ENCODE measurements around the gene ANKRD13C.
A peak's percentile ranks its signal among the peaks of the same experiment; 100 is the strongest.

Gene ANKRD13C

GRCh38 chr1:70220517-70221237, 133.8 kb downstream of the ANKRD13C start:
- ATAC-seq, result peak; percentile 3
- TF ChIP-seq ZFP3 (CRISPR knock-in tag; IDR thresholded peaks at IDR 0.05) (no peak), GLIS3 (CRISPR knock-in tag; IDR thresholded peaks at IDR 0.05) (no peak), ZFP30 (CRISPR knock-in tag; IDR thresholded peaks at IDR 0.05) (no peak), OSR1 (CRISPR knock-in tag; IDR thresholded peaks at IDR 0.05) (no peak)

GRCh38 chr1:70220015-70220414, 134.5 kb downstream of the ANKRD13C start:
- no peak for ATAC-seq
- TF ChIP-seq CSDC2 (CRISPR knock-in tag; IDR thresholded peaks at IDR 0.05), result no peak
- no peak for TF ChIP-seq TOX (CRISPR knock-in tag; IDR thresholded peaks at IDR 0.05; ENCODE audit: borderline replicate concordance)
- no peak for TF ChIP-seq TCF4 (CRISPR knock-in tag; IDR thresholded peaks at IDR 0.05; ENCODE audit: borderline replicate concordance)
- TF ChIP-seq RARB (CRISPR knock-in tag; IDR thresholded peaks at IDR 0.05), result no peak
- no peak for TF ChIP-seq SNAI2 (CRISPR knock-in tag; IDR thresholded peaks at IDR 0.05)
- TF ChIP-seq ZFP3 (CRISPR knock-in tag; IDR thresholded peaks at IDR 0.05), result no peak
- TF ChIP-seq PPARA (CRISPR knock-in tag; IDR thresholded peaks at IDR 0.05; ENCODE audit: borderline replicate concordance), result no peak
- TF ChIP-seq PATZ1 (CRISPR knock-in tag; IDR thresholded peaks at IDR 0.05; ENCODE audit: borderline replicate concordance), result no peak
- no peak for TF ChIP-seq ZFP30 (CRISPR knock-in tag; IDR thresholded peaks at IDR 0.05)
- TF ChIP-seq, protein P1, sequence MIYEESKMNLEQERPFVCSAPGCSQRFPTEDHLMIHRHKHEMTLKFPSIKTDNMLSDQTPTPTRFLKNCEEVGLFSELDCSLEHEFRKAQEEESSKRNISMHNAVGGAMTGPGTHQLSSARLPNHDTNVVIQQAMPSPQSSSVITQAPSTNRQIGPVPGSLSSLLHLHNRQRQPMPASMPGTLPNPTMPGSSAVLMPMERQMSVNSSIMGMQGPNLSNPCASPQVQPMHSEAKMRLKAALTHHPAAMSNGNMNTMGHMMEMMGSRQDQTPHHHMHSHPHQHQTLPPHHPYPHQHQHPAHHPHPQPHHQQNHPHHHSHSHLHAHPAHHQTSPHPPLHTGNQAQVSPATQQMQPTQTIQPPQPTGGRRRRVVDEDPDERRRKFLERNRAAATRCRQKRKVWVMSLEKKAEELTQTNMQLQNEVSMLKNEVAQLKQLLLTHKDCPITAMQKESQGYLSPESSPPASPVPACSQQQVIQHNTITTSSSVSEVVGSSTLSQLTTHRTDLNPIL (CRISPR knock-in tag; IDR thresholded peaks at IDR 0.05; ENCODE audit: low read depth), result no peak
- no peak for TF ChIP-seq ZNF8 (CRISPR knock-in tag; IDR thresholded peaks at IDR 0.05)

GRCh38 chr1:70211541-70211940, 143.0 kb downstream of the ANKRD13C start:
- TF ChIP-seq BACH2 (CRISPR knock-in tag; IDR thresholded peaks at IDR 0.05; ENCODE audit: borderline replicate concordance), result no peak
- TF ChIP-seq POU6F1 (CRISPR knock-in tag; IDR thresholded peaks at IDR 0.05; ENCODE audit: borderline replicate concordance, low read depth), result no peak
- no peak for TF ChIP-seq CSDC2 (CRISPR knock-in tag; IDR thresholded peaks at IDR 0.05)
- no peak for TF ChIP-seq ZNF8 (CRISPR knock-in tag; IDR thresholded peaks at IDR 0.05)
- no peak for TF ChIP-seq TOX (CRISPR knock-in tag; IDR thresholded peaks at IDR 0.05; ENCODE audit: borderline replicate concordance)
- TF ChIP-seq TCF4 (CRISPR knock-in tag; IDR thresholded peaks at IDR 0.05; ENCODE audit: borderline replicate concordance), result no peak
- no peak for TF ChIP-seq ZC3H10 (CRISPR knock-in tag; IDR thresholded peaks at IDR 0.05)
- no peak for TF ChIP-seq ZFP30 (CRISPR knock-in tag; IDR thresholded peaks at IDR 0.05)
- TF ChIP-seq, protein P2, sequence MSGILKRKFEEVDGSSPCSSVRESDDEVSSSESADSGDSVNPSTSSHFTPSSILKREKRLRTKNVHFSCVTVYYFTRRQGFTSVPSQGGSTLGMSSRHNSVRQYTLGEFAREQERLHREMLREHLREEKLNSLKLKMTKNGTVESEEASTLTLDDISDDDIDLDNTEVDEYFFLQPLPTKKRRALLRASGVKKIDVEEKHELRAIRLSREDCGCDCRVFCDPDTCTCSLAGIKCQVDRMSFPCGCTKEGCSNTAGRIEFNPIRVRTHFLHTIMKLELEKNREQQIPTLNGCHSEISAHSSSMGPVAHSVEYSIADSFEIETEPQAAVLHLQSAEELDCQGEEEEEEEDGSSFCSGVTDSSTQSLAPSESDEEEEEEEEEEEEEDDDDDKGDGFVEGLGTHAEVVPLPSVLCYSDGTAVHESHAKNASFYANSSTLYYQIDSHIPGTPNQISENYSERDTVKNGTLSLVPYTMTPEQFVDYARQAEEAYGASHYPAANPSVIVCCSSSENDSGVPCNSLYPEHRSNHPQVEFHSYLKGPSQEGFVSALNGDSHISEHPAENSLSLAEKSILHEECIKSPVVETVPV (CRISPR knock-in tag; IDR thresholded peaks at IDR 0.05), result no peak
- TF ChIP-seq ESRRG (CRISPR knock-in tag; IDR thresholded peaks at IDR 0.05), result no peak
- no peak for TF ChIP-seq ISL1 (CRISPR knock-in tag; IDR thresholded peaks at IDR 0.05)
- no peak for TF ChIP-seq OSR1 (CRISPR knock-in tag; IDR thresholded peaks at IDR 0.05)
- TF ChIP-seq, protein P3, sequence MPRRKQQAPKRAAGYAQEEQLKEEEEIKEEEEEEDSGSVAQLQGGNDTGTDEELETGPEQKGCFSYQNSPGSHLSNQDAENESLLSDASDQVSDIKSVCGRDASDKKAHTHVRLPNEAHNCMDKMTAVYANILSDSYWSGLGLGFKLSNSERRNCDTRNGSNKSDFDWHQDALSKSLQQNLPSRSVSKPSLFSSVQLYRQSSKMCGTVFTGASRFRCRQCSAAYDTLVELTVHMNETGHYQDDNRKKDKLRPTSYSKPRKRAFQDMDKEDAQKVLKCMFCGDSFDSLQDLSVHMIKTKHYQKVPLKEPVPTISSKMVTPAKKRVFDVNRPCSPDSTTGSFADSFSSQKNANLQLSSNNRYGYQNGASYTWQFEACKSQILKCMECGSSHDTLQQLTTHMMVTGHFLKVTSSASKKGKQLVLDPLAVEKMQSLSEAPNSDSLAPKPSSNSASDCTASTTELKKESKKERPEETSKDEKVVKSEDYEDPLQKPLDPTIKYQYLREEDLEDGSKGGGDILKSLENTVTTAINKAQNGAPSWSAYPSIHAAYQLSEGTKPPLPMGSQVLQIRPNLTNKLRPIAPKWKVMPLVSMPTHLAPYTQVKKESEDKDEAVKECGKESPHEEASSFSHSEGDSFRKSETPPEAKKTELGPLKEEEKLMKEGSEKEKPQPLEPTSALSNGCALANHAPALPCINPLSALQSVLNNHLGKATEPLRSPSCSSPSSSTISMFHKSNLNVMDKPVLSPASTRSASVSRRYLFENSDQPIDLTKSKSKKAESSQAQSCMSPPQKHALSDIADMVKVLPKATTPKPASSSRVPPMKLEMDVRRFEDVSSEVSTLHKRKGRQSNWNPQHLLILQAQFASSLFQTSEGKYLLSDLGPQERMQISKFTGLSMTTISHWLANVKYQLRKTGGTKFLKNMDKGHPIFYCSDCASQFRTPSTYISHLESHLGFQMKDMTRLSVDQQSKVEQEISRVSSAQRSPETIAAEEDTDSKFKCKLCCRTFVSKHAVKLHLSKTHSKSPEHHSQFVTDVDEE (CRISPR knock-in tag; IDR thresholded peaks at IDR 0.05), result no peak
- no peak for TF ChIP-seq ZNF70 (CRISPR knock-in tag; IDR thresholded peaks at IDR 0.05)
- no peak for TF ChIP-seq PPARA (CRISPR knock-in tag; IDR thresholded peaks at IDR 0.05; ENCODE audit: borderline replicate concordance)
- TF ChIP-seq ZFP3 (CRISPR knock-in tag; IDR thresholded peaks at IDR 0.05), result no peak
- TF ChIP-seq, protein P1 (CRISPR knock-in tag; IDR thresholded peaks at IDR 0.05; ENCODE audit: low read depth), result no peak
- no peak for TF ChIP-seq ARNTL (CRISPR knock-in tag; IDR thresholded peaks at IDR 0.05; ENCODE audit: borderline replicate concordance, low read depth)
- ATAC-seq, result no peak

All from SK-N-SH treated with all-trans-retinoic acid at 6 μM for 48 hours (cell line).